ENCODE measurements around the gene CDYL2.

Gene CDYL2

GRCh38 chr16:80681436-80681835 lies 123.0 kb downstream of the CDYL2 start:
- in situ Hi-C loops (cut with MboI; ENCODE audit: low sequenced_read_pairs) = no loop called here

- in situ Hi-C loops (cut with MboI; ENCODE audit: low sequenced_read_pairs) = no loop called here
Measured at GRCh38 chr16:80680839-80681238, 123.6 kb downstream of the CDYL2 start.

DNA sequence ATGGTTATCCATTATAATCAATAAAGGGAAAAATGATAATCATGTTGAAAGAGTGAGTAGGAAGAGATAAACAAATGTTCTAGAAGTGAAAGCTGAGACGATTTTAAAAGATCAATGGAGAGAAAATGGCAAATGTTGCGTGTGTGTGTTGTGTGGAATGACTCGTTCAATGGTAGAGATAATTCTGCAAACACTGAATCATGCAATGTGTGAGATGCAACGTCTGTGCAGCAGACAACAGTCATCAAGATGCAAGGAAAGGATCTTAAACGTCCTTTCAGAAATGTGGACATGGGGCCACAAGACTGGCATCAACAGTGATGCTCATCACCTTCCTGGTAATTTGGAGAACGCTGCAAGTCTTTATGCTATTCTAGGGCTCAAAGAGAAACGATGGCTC lies 124.4 kb downstream of the CDYL2 start:
- in situ Hi-C loops (cut with MboI; ENCODE audit: low sequenced_read_pairs) = no loop called here

DNA sequence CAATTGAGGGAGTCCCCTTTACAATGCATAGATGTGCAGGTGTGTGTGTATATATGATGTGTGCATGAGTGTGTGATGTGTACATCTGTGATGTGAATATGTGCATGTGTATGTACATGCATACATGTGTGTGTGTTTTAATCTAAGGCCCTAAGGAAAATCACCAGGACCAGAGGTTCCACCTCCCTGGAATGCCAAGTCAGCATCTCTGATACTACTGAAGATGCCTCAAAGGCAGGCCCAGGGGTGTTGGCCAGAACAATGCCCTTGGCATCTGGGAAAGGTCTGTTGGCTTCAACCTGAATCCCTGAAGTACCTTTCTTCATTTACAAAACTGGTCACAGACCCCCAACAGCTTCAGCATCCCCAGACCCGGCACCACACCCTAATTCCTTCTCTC lies 129.5 kb downstream of the CDYL2 start:
- in situ Hi-C loops (cut with MboI; ENCODE audit: low sequenced_read_pairs) = no loop called here

GRCh38 chr16:80672379-80672778 lies 132.0 kb downstream of the CDYL2 start:
- in situ Hi-C loops (cut with MboI; ENCODE audit: low sequenced_read_pairs) = no loop called here

DNA sequence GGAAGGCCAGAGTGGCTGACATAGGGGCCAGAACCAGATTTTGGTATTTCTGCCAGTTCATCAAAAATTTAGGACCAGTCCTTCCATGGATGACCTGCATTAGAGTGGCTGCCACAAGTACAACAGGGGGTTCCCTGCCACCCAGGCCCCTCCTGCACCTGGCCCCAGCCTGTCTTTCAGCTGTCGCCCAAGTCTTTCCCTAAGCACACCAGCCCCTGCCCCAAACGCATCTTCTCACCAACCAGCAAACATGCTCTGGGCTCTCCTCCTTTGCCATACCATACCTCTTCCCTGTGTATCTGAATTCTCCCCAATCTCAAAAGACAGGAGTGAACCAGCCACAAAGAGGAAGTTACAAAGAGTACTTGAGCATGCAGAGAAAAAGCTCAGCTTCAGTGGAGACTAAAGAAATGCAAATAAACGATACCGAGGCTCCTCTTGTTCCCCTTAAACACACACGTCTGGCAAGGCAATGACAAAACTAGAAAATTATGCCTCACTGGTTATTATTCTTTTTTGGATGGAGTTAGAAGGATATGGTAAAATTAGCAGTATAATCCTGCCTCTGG lies 133.0 kb downstream of the CDYL2 start:
- in situ Hi-C loops (cut with MboI; ENCODE audit: low sequenced_read_pairs) = no loop called here

GRCh38 chr16:80670170-80670865 lies 134.1 kb downstream of the CDYL2 start:
- in situ Hi-C loops (cut with MboI; ENCODE audit: low sequenced_read_pairs) = no loop called here

GRCh38 chr16:80669673-80670072 lies 134.7 kb downstream of the CDYL2 start:
- in situ Hi-C loops (cut with MboI; ENCODE audit: low sequenced_read_pairs) = no loop called here

GRCh38 chr16:80667925-80668324 lies 136.5 kb downstream of the CDYL2 start:
- in situ Hi-C loops (cut with MboI; ENCODE audit: low sequenced_read_pairs) = no loop called here

DNA sequence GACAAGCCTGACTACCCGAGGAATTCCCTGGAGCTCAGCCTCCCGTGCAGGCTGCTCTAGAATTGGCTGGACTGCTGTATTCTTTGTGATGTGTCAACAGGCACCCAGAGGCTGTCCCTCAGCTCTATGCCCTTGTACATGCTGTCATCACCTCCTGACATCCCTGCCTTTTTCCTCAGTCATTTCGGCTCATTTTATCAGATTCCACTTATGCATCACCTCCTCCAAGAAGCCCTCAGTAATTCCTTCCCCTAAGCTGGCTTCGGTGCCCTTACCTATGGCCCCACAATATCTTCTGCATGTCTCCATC lies 137.2 kb downstream of the CDYL2 start:
- in situ Hi-C loops (cut with MboI; ENCODE audit: low sequenced_read_pairs) = no loop called here

- in situ Hi-C loops (cut with MboI; ENCODE audit: low sequenced_read_pairs) = no loop called here
Measured at GRCh38 chr16:80666378-80667250, 137.8 kb downstream of the CDYL2 start.

DNA sequence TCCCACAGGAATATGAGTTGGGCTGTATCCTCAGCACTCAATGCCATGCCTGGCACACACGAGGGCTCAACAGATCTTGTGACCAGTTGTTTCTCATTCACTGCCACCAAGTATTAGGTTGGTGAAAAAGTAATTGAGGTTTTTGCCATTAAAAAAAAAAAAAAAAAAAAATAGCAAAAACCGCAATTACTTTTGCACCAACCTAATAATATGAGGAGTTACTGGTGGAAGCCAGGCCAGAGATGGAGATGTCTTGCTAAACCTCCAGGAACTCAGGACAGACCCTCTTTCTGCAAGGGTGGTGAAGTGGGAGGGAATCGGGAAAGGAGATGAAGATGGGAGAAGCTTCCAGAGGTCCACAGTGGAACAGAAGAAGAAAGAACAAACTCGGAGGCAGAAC lies 139.0 kb downstream of the CDYL2 start:
- in situ Hi-C loops (cut with MboI; ENCODE audit: low sequenced_read_pairs) = no loop called here

- in situ Hi-C loops (cut with MboI; ENCODE audit: low sequenced_read_pairs) = no loop called here
Measured at GRCh38 chr16:80664786-80665185, 139.6 kb downstream of the CDYL2 start.

DNA sequence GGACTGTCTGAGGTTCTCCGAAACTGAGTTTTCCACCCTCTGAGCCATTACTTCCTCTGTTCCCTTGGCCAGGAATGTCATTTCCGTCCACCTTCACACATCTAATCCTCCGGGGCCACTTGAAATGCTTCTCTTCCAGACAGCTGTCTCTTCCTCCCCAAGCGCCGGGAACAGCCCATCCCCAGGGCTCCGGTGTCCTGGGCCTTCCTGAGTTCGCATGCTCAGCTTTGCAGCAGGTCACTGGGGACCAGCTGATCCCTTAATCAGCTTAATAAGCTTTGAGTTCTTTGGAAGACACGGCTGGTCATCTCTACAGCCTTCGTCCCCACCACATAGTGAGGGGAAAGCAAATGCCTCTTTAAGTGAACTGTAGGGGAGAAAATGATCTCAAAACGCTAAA lies 140.2 kb downstream of the CDYL2 start:
- in situ Hi-C loops (cut with MboI; ENCODE audit: low sequenced_read_pairs) = no loop called here

DNA sequence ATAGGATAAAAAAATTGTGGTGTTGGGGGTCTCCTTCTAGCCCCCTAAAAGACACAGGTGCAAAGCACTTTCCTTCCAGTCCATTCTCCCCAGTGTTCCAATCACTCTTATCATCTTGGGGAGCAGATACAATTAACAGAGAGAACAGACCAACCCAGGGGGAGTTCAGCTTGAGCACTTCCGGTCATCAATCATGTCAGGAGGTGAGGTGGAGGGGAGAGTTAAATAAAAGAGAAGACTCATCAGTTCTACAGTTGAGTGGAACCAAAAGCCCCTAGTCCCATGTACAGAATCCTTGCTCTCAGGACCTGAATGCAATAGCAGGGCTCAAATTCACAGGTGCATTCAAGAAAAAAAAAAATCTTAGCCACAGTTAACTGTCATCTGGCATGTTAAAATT lies 141.3 kb downstream of the CDYL2 start:
- in situ Hi-C loops (cut with MboI; ENCODE audit: low sequenced_read_pairs) = no loop called here

DNA sequence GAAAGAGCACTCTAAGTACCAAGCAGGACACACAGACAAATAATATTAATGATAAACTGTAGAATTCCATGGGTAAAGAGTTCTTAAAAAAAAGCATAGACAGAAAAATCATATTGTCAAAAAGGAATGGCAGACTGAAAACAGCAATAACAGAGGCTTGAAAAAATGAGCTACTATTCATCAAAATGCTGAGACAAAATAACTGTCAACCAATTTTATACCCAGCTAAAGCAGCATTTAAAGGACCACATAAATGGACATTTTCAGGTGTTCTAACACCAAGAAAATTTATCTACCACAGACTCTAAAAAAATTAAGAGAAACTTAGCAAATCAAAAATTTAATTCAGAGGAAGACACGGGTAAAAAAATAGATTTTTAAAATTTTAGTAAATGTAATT lies 144.5 kb downstream of the CDYL2 start:
- in situ Hi-C loops (cut with MboI; ENCODE audit: low sequenced_read_pairs) = no loop called here

DNA sequence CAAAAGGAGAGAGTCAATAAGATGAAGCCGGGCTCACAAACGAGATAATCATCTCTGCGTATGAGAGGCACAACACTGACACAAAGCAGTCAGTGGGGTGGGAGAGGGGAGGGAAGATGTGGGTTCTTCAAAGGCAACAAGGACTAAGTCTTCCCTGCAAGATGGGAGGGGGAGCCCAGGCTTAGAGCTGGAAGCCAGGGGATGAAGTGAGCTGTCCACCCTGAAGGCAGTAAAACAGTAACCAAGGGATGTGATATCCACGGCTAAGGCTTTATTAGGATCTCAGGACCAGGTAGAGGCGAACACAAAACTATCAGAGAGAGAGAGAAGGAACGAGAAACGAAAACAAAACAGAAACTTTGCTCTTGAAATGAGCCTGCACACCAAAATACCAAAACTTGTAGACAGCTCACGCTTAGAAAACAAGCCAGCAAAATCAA lies 147.7 kb downstream of the CDYL2 start:
- in situ Hi-C loops (cut with MboI; ENCODE audit: low sequenced_read_pairs) = no loop called here

DNA sequence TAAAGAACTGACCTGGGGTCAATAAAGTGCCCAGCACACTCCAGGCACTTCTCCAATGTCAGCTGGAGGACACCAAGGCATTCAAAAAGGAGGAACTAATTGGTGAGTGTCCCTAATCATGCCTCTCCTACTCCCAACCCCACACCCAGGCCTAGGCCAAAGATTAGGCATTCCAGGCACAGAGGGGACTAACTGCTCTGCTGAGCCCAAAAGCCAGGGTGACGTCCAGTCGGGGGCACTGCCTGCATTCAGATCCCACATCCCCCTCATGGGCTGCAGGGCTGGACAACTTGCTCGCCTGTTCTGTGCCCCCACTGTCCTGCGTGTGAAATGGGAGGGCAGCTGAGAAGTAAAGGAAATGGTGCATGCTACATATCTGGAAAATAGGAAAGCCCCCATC lies 148.2 kb downstream of the CDYL2 start:
- in situ Hi-C loops (cut with MboI; ENCODE audit: low sequenced_read_pairs) = no loop called here

DNA sequence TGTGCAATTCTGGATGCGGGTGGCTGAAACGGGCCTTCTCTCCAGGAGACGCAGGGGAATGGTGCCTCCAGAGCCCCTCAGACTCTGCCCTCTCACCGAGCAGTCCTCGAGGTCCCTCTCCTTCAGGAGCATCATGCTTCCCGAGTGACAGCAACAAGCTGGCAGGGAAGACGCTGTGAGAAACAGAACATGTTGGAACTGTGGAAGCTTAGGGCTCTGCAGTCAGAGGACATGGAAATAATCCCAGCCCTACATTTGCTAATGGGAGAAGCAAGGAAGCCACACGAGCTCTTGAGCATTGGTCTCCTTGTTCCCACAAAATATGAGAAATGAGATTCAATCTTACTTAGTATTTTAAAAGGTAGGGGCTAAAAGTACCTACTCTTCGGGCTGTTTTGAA lies 148.6 kb downstream of the CDYL2 start:
- in situ Hi-C loops (cut with MboI; ENCODE audit: low sequenced_read_pairs) = no loop called here

- in situ Hi-C loops (cut with MboI; ENCODE audit: low sequenced_read_pairs) = no loop called here
Measured at GRCh38 chr16:80654094-80654862, 150.1 kb downstream of the CDYL2 start.

DNA sequence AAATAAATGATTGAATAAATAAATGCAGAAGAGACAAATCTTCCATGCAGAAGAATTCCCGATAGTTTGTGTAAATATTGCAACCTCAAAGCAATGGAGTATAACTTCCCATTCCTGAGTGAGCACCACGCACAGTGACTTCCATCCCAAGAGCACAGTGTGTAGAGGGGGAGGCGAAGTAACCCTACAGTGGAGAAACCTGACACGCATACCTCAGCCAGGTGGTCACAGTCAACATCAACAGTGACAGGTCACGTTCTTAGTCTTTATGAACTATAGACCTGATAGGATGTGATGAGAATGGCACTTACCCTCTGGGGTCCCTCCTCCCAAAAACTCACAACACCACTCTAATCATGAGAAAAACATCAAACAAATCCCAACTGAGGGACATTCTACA lies 152.0 kb downstream of the CDYL2 start:
- in situ Hi-C loops (cut with MboI; ENCODE audit: low sequenced_read_pairs) = no loop called here
